Iris pigment epithelial cell (primary cell): ENCODE data around the gene PHF13.
A peak's percentile ranks its signal among the peaks of the same experiment; 100 is the strongest.

Experiments
- DNase-seq: peaks from one replicate; pipeline ENCODE4 v3.0.0-alpha.2; 2011; ENCODE audit warnings: low read depth

Gene PHF13

GRCh38 chr1:6666696-6667095 is 53.2 kb downstream of the PHF13 start:
- DNase-seq, result no peak

DNA sequence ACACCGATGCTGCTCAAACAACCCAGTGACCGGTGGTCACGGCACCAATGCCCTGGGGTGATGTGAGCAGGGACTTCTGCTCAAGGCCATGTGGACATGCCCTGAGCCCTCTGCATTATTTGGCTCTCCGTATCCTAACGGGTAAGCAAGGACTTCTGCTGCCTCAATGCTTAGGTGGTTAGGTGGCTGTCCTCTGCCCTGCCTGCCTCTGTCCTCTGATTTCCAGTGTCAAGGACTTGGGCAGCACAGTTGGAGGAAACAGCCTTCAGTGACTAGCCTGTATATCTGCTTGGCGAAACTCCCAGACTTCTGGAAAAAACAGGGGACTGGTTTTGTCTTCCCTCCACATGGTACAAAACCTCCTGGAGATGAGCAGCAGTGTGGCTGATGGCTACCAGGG is 53.6 kb downstream of the PHF13 start:
- DNase-seq, result peak; percentile 15

DNA sequence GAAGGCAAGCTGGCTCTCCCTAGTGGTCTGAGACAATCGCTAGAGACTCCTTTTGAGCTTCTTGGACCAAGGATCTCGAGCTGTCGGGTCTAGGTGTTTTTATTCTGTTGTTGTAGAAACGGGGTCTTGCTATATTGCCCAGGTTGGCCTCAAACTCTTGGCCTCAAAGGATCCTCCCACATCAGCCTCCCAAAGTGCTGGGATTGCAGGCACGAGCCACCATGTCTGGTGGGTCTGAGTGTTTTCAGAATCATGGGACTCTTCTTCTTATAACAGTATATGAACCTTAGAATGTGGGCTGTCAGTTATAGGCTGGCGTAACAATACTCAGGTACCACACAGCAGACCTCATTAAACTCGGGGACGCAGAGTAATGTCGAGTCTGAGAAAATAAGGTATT is 55.0 kb downstream of the PHF13 start:
- DNase-seq, result no peak

GRCh38 chr1:6672558-6672957 is 59.0 kb downstream of the PHF13 start:
- DNase-seq, result no peak
